Trophoblast cell (in vitro differentiated cells and primary cell): ENCODE results near the gene CEP104.

Source experiments
- DNase-seq, 2 donors: peaks; one replicate each; pipeline ENCODE4 v3.0.0-alpha.2; 2016
- H2AFZ ChIP-seq: 2 replicates; pipeline ENCODE4 v1.6.1; 2013; ENCODE audit warnings: low read length, moderate library complexity, mild to moderate bottlenecking; ENCODE audit not compliant: insufficient read depth, poor library complexity
- H2AK5ac ChIP-seq: 2 replicates; pipeline ENCODE4 v1.6.1; 2013; ENCODE audit warnings: mild to moderate bottlenecking, low read length
- H2BK120ac ChIP-seq: 2 replicates; pipeline ENCODE4 v1.6.1; 2013; ENCODE audit warnings: low read length, mild to moderate bottlenecking, moderate library complexity; ENCODE audit not compliant: insufficient read depth, poor library complexity
- H2BK12ac ChIP-seq: 2 replicates; pipeline ENCODE4 v1.6.1; 2013; ENCODE audit warnings: mild to moderate bottlenecking, low read length, moderate library complexity
- H2BK5ac ChIP-seq: 2 replicates; pipeline ENCODE4 v1.6.1; 2013; ENCODE audit warnings: low read length, low read depth, moderate library complexity, mild to moderate bottlenecking; ENCODE audit not compliant: poor library complexity
- H3K14ac ChIP-seq: 2 replicates; pipeline ENCODE4 v1.6.1; 2013; ENCODE audit warnings: mild to moderate bottlenecking, low read length
- H3K18ac ChIP-seq: 2 replicates; pipeline ENCODE4 v1.6.1; 2013; ENCODE audit warnings: mild to moderate bottlenecking, low read length
- H3K23ac ChIP-seq: 2 replicates; pipeline ENCODE4 v1.6.1; 2013; ENCODE audit warnings: low read length
- H3K27ac ChIP-seq: 2 replicates; pipeline ENCODE4 v1.5.1; 2013; ENCODE audit warnings: low read depth, mild to moderate bottlenecking, inconsistent platforms, low read length, moderate library complexity
- H3K27me3 ChIP-seq: 2 replicates; pipeline ENCODE4 v1.6.1; 2013; ENCODE audit warnings: inconsistent platforms, mild to moderate bottlenecking, low read length, moderate library complexity; ENCODE audit not compliant: insufficient read depth
- H3K36me3 ChIP-seq, 2 experiments: 1 replicate in 1 of 2; 2 replicates in 1 of 2; pipeline ENCODE4 v1.6.1; 2013; ENCODE audit warnings: low read length in 2 of 2, mild to moderate bottlenecking in 2 of 2, moderate library complexity in 1 of 2; ENCODE audit not compliant: insufficient read depth in 2 of 2, control insufficient read depth in 1 of 2
- H3K4ac ChIP-seq: 2 replicates; pipeline ENCODE4 v1.6.1; 2013; ENCODE audit warnings: low read depth, mild to moderate bottlenecking, low read length, moderate library complexity
- H3K4me1 ChIP-seq, 2 experiments: 1 replicate in 1 of 2; 2 replicates in 1 of 2; pipeline ENCODE4 v1.6.1; 2013; ENCODE audit warnings: low read length in 2 of 2, mild to moderate bottlenecking in 2 of 2, moderate library complexity in 1 of 2; ENCODE audit not compliant: insufficient read depth in 2 of 2, control insufficient read depth in 1 of 2
- H3K4me2 ChIP-seq: 2 replicates; pipeline ENCODE4 v1.6.1; 2013; ENCODE audit warnings: inconsistent platforms, mild to moderate bottlenecking, low read length, moderate library complexity
- H3K4me3 ChIP-seq: 2 replicates; pipeline ENCODE4 v1.5.1; 2013; ENCODE audit warnings: mild to moderate bottlenecking, low read depth, low read length, inconsistent platforms
- H3K79me1 ChIP-seq: one replicate; pipeline ENCODE4 v1.6.1; 2013; ENCODE audit warnings: low read length
- H3K79me2 ChIP-seq: 2 replicates; pipeline ENCODE4 v1.6.1; 2013; ENCODE audit warnings: low read length, mild to moderate bottlenecking; ENCODE audit not compliant: control insufficient read depth, insufficient read depth, poor library complexity
- H3K9ac ChIP-seq: 2 replicates; pipeline ENCODE4 v1.6.1; 2013; ENCODE audit warnings: mild to moderate bottlenecking, low read length
- H3K9me3 ChIP-seq: 2 replicates; pipeline ENCODE4 v1.6.1; 2013; ENCODE audit warnings: low read depth, mild to moderate bottlenecking, control low read depth, inconsistent platforms, low read length; ENCODE audit not compliant: insufficient read depth
- H4K12ac ChIP-seq: 2 replicates; pipeline ENCODE4 v1.6.1; 2013; ENCODE audit warnings: low read depth, mild to moderate bottlenecking, low read length, moderate library complexity
- H4K8ac ChIP-seq: 2 replicates; pipeline ENCODE4 v1.6.1; 2013; ENCODE audit warnings: low read depth, mild to moderate bottlenecking, low read length, moderate library complexity
- H4K91ac ChIP-seq: one replicate; pipeline ENCODE4 v1.6.1; 2013; ENCODE audit warnings: low read depth, mild to moderate bottlenecking, low read length, moderate library complexity
- WGBS: extraction: QIAGEN DNeasy Blood & Tissue Kit; methylation state at CpG from one replicate; pipeline ENCODE4 v1.1.7; 2013; ENCODE audit warnings: missing lambda C conversion rate; ENCODE audit not compliant: insufficient read length, insufficient coverage; ENCODE audit errors: extremely low coverage; 5-methylcytosine and 5-hydroxymethylcytosine counted together

Gene CEP104

DNA sequence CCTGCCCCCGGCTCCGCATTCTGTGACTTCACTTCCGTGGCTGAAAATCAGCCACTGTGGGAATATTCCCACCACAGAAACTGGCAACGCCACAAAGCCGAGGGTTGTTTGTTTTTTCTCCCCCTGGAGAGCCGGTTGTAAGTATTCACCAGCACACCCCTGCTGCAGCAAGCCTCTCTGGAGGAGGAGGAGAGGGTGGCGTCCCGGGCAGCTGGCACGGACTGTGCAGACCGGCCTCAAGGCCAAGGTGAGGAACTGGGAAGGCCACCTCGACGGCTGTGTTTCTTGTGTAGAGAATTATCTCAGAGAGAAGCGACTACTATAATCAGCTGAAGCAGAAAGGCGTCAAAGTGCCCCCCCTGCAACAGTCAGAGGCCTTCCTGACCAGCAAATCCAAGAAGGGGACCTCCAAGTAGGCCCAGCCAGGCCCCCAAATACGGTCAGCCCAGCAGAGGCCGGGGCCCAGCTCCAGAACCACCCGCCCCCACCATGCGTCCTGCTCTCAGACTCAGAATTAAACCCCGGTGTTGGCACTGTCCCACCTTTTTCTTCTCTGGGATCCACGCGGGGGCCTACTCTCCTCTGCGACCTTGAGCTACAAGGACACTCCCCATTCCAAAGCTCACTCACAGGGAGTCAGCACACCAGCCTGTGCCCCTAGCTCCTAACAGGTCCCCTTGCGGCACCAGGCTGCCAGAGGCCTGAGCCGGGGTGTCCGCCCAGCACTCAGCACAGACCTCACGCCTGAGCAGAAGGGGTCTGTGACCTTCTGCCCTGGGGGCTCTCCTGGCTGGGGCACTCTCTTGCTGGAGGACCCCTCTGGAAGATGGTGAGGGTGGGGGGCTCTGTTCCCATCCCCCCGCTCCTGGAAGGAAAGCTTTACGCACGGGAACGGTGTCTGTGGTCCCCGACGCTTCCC, 85.6 kb downstream of the CEP104 start:
- Histone ChIP-seq H2AK5ac (no peak overlapping the region), H3K27ac (no peak overlapping the region), H2BK12ac (no peak overlapping the region), H4K8ac (peak overlapping the region; percentile 83), H3K9ac (no peak overlapping the region), H3K9me3 (no peaks in the 10 kb centered on the region), H3K18ac (no peak overlapping the region), H3K79me1 (peaks cover 7% of the 10 kb centered on the region), H3K27me3 (no peaks in the 10 kb centered on the region), H3K23ac (no peak overlapping the region), H3K79me2 (no peaks in the 10 kb centered on the region), H3K4me2 (peak overlapping the region; percentile 90), H4K12ac (peak overlapping the region; percentile 65), H3K4me3 (no peak overlapping the region), H2BK5ac (no peak overlapping the region), H3K4me1 (peaks cover 18 to 37% of the 10 kb centered on the region in 2 experiments), H3K14ac (peak overlapping the region; percentile 33), H4K91ac (peak overlapping the region; percentile 5), H2AFZ (no peak overlapping the region), H2BK120ac (no peak overlapping the region), H3K36me3 (no peaks in the 10 kb centered on the region), H3K4ac (no peak overlapping the region)
- no CpG with 5 or more reads among the region's 32 CpGs for WGBS
- DNase-seq = no peak

DNA sequence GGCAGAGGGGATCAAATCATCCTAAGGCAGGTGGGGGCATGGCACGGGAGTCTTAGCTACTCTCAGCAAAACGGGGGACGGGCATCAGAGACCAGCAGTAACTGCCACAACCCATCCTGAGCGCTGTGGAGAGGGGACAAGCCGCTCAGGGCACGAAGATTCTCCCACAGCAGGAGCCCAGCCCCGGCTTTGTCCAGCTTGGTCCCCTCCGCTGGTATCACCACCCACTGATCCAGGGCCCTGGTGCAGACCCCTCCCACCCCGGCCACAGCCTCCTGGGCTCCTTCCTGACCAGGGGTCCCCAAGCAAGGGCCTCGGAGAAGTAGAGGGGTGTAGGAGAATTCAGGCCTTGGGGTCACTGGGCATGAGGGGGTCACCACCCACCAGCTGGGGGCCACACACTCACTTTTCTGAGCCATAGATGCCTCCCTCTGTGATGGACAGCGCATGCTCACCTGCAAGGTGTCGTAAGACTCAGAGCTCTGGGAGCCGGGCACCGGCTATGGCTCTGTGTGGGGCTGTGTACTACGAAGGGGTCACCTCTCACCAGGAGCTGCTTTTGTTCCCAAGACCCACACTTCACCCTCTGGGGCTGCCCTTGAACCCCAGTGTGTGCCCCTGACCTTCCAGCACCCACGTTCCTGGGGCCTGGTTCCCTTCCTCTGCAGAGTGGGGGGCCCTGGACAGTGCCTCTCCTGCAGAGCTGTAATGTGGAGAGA, 86.8 kb downstream of the CEP104 start:
- H4K8ac ChIP-seq = no peak overlapping the region
- H2BK5ac ChIP-seq = no peak overlapping the region
- H4K91ac ChIP-seq = no peak overlapping the region
- H2BK120ac ChIP-seq = no peak overlapping the region
- H3K9me3 ChIP-seq = no peaks in the 10 kb centered on the region
- no peak overlapping the region for H3K14ac ChIP-seq
- no peak overlapping the region for H2BK12ac ChIP-seq
- no peaks in the 10 kb centered on the region for H3K79me2 ChIP-seq
- H2AFZ ChIP-seq = no peak overlapping the region
- no peak overlapping the region for H2AK5ac ChIP-seq
- H3K4me2 ChIP-seq = no peak overlapping the region
- WGBS = no CpG with 5 or more reads among the region's 16 CpGs
- no peak overlapping the region for H3K4me3 ChIP-seq
- DNase-seq = no peak
- H3K27me3 ChIP-seq = no peaks in the 10 kb centered on the region
- H3K9ac ChIP-seq = no peak overlapping the region
- peaks cover 7% of the 10 kb centered on the region for H3K79me1 ChIP-seq
- no peak overlapping the region for H3K18ac ChIP-seq
- H3K4me1 ChIP-seq = peaks cover 14 to 29% of the 10 kb centered on the region in 2 experiments
- H4K12ac ChIP-seq = no peak overlapping the region
- H3K23ac ChIP-seq = no peak overlapping the region
- H3K36me3 ChIP-seq = no peaks in the 10 kb centered on the region
- no peak overlapping the region for H3K4ac ChIP-seq
- H3K27ac ChIP-seq = no peak overlapping the region

DNA sequence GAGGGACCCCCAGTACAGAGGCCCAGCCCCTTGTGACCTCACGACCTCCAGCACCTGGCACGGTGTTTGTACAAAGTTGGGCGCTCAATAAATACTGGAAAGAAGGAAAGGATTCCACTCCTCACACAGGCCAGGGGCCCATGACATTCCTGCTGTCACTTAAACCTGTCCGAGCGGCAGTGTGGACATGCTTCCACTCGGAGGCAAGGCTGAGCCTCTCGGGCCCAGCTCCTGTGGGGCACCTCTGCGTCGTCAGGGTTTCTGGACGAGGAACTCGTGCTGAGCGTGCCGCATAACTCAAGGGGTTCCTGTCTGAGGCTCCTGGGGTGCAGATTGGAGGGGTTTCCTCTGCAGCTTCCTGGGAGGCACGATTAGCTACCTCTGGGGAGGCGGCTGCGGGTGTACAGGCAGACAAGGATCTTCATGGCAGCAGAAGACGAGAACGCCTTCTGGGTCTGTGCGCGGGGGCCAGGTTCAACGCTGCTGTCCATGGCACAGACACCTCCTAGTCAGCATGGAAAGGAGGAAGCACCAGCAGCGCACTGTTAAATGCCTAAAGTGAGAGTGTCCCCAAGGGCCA, 88.1 kb downstream of the CEP104 start:
- Histone ChIP-seq H3K23ac (no peak overlapping the region), H3K27me3 (no peaks in the 10 kb centered on the region), H3K36me3 (no peaks in the 10 kb centered on the region), H3K79me2 (no peaks in the 10 kb centered on the region), H3K14ac (no peak overlapping the region), H3K4me2 (no peak overlapping the region), H3K18ac (no peak overlapping the region), H2BK5ac (no peak overlapping the region), H2AFZ (no peak overlapping the region), H4K8ac (no peak overlapping the region), H4K12ac (no peak overlapping the region), H3K9me3 (no peaks in the 10 kb centered on the region), H3K9ac (no peak overlapping the region), H3K27ac (no peak overlapping the region), H3K4me3 (no peak overlapping the region), H2BK12ac (no peak overlapping the region), H4K91ac (no peak overlapping the region), H2AK5ac (no peak overlapping the region), H3K4ac (no peak overlapping the region), H3K4me1 (peaks cover 10 to 19% of the 10 kb centered on the region in 2 experiments), H2BK120ac (no peak overlapping the region), H3K79me1 (peaks cover 7% of the 10 kb centered on the region)
- DNase-seq = no peak
- no CpG with 5 or more reads among the region's 22 CpGs for WGBS

DNA sequence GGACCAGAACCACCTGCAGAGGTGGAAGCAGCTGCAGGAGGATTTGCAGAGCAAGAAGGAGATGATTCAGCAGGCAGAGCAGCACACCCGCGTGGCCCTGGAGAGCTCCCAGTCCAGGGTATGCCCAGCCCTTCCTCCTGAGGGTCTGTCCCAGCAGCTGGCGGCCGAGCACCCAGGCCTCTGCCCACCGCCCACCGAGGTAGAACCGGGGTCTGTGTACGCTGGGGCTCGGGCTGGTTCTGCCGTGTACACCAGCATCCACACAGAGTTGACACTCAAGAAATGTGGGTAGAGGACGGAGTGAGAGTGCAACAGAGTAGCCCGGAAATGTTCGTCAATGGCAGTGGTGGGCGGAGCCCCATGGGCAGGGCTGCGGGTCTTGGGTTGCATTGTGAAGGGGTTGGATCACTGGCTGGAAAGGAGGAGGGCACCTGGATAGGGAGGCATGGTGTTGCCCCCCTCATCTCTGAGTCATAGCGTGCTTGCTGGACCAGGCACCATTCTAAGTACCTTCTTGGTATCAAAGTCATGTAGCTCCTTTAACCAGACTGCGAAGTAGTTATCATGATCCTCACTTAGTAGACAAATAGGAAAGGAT, 89.6 kb downstream of the CEP104 start:
- Histone ChIP-seq H3K4ac (no peak overlapping the region), H3K4me1 (peaks cover 5 to 7% of the 10 kb centered on the region in 2 experiments), H3K9ac (no peak overlapping the region), H2BK5ac (no peak overlapping the region), H2AK5ac (no peak overlapping the region), H3K36me3 (no peaks in the 10 kb centered on the region), H3K9me3 (no peaks in the 10 kb centered on the region), H2AFZ (no peak overlapping the region), H2BK12ac (no peak overlapping the region), H3K79me1 (peaks cover 3% of the 10 kb centered on the region), H3K4me2 (no peak overlapping the region), H3K27me3 (no peaks in the 10 kb centered on the region), H4K12ac (no peak overlapping the region), H3K79me2 (no peaks in the 10 kb centered on the region), H2BK120ac (no peak overlapping the region), H4K8ac (no peak overlapping the region), H3K18ac (no peak overlapping the region), H3K4me3 (no peak overlapping the region), H3K27ac (no peak overlapping the region), H4K91ac (no peak overlapping the region), H3K23ac (no peak overlapping the region), H3K14ac (no peak overlapping the region)
- no peak for DNase-seq
- WGBS = no CpG with 5 or more reads among the region's 17 CpGs
